Fibroblast of skin of right biceps (primary cell): ENCODE data around the gene PITPNM3.

Experiments
- DNase-seq: peaks from one replicate; pipeline ENCODE4 v3.0.0-alpha.2; 2013

PITPNM3 gene

GRCh38 chr17:6525141-6525540 is 31.2 kb downstream of the PITPNM3 start:
- DNase-seq: no peak

GRCh38 chr17:6524520-6524919 is 31.8 kb downstream of the PITPNM3 start:
- DNase-seq: no peak

- no peak for DNase-seq
Observed at GRCh38 chr17:6523809-6524355, 32.5 kb downstream of the PITPNM3 start.

GRCh38 chr17:6523330-6523729 is 33.0 kb downstream of the PITPNM3 start:
- peak; percentile 44 for DNase-seq

- no peak for DNase-seq
Observed at GRCh38 chr17:6521586-6521985, 34.8 kb downstream of the PITPNM3 start.

GRCh38 chr17:6517062-6517461 is 39.3 kb downstream of the PITPNM3 start:
- no peak for DNase-seq

GRCh38 chr17:6514371-6514770 is 42.0 kb downstream of the PITPNM3 start:
- DNase-seq: peak; percentile 20

- no peak for DNase-seq
Observed at GRCh38 chr17:6512552-6512951, 43.8 kb downstream of the PITPNM3 start.

GRCh38 chr17:6510321-6510977 is 45.9 kb downstream of the PITPNM3 start:
- DNase-seq: peak; percentile 13

GRCh38 chr17:6509921-6510320 is 46.4 kb downstream of the PITPNM3 start:
- DNase-seq: no peak

GRCh38 chr17:6509031-6509771 is 47.2 kb downstream of the PITPNM3 start:
- peak; percentile 50 for DNase-seq

- no peak for DNase-seq
Observed at GRCh38 chr17:6508519-6509030, 47.8 kb downstream of the PITPNM3 start.

GRCh38 chr17:6508016-6508415 is 48.3 kb downstream of the PITPNM3 start:
- no peak for DNase-seq

- peak; percentile 82 for DNase-seq
Observed at GRCh38 chr17:6507535-6507934, 48.8 kb downstream of the PITPNM3 start.

- DNase-seq: peak; percentile 34
Observed at GRCh38 chr17:6506679-6507231, 49.6 kb downstream of the PITPNM3 start.

- peak; percentile 38 for DNase-seq
Observed at GRCh38 chr17:6505425-6506142, 50.8 kb downstream of the PITPNM3 start.

- DNase-seq: no peak
Observed at GRCh38 chr17:6503641-6504195, 52.6 kb downstream of the PITPNM3 start.

- no peak for DNase-seq
Observed at GRCh38 chr17:6502871-6503509, 53.4 kb downstream of the PITPNM3 start.

- DNase-seq: no peak
Observed at GRCh38 chr17:6502142-6502541, 54.2 kb downstream of the PITPNM3 start.

- DNase-seq: no peak
Observed at GRCh38 chr17:6501359-6501758, 55.0 kb downstream of the PITPNM3 start.

- no peak for DNase-seq
Observed at GRCh38 chr17:6498901-6499540, 57.3 kb downstream of the PITPNM3 start.

- DNase-seq: no peak
Observed at GRCh38 chr17:6498356-6498755, 58.0 kb downstream of the PITPNM3 start.
